Measurements from ENCODE around the gene FCHSD2. TPM values are rescaled to one million over a fixed set of nuclear protein-coding genes. Genes with fewer than 3 reads are reported as not detected.
"Not testable (repeated sequence)": the region's sequence is repeated elsewhere in the genome, so short reads cannot be mapped to it uniquely, and the experiment has no call there.

FCHSD2 gene
- total RNA-seq, 1 experiment from 2014 or later, result 9.8 TPM

- Histone ChIP-seq H3K27me3 (no peaks in the 10 kb centered on the region), H3K4me3 (no peak overlapping the region), H3K9me3 (replicated peaks) (no peaks in the 10 kb centered on the region), H3K27ac (no peak overlapping the region), H3K36me3 (no peaks in the 10 kb centered on the region), H3K4me1 (no peaks in the 10 kb centered on the region)
- no peak for DNase-seq
Measured at GRCh38 chr11:72860592-72860991, 281.5 kb downstream of the FCHSD2 start.

DNA sequence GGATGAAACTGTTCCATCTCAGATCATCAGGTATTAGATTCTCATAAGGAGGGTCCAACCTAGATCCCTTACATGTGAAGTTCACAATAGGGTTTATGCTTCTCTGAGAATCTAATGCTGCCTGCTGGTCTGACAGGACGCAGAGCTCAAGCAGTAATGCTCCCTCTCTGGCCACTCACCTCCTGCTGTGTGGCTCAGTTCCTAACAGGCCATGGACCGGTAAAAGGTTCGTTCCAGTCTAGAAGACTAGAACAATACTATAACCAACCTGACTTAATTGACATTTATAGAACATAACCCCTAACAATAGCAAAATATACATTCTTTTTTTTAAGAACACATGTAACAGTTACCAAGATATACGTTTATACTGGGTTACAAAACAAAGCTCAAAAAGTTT is 282.1 kb downstream of the FCHSD2 start:
- no peaks in the 10 kb centered on the region for H3K4me1 ChIP-seq
- H3K9me3 ChIP-seq (replicated peaks), result no peaks in the 10 kb centered on the region
- H3K36me3 ChIP-seq, result no peaks in the 10 kb centered on the region
- H3K27ac ChIP-seq, result no peak overlapping the region
- H3K4me3 ChIP-seq, result no peak overlapping the region
- no peak for DNase-seq
- H3K27me3 ChIP-seq, result no peaks in the 10 kb centered on the region

GRCh38 chr11:72859126-72859525 is 283.0 kb downstream of the FCHSD2 start:
- Histone ChIP-seq H3K4me1 (no peaks in the 10 kb centered on the region), H3K36me3 (no peaks in the 10 kb centered on the region), H3K4me3 (no peak overlapping the region), H3K27ac (no peak overlapping the region), H3K27me3 (no peaks in the 10 kb centered on the region), H3K9me3 (replicated peaks) (no peaks in the 10 kb centered on the region)
- no peak for DNase-seq

GRCh38 chr11:72858267-72858666 is 283.9 kb downstream of the FCHSD2 start:
- H3K27me3 ChIP-seq; H3K9me3 ChIP-seq (replicated peaks); H3K4me3 ChIP-seq; DNase-seq; H3K36me3 ChIP-seq; H3K4me1 ChIP-seq; H3K27ac ChIP-seq: not testable (repeated sequence)

- Histone ChIP-seq H3K4me3 (no peak overlapping the region), H3K27ac (no peak overlapping the region), H3K36me3 (no peaks in the 10 kb centered on the region), H3K9me3 (replicated peaks) (no peaks in the 10 kb centered on the region), H3K4me1 (no peaks in the 10 kb centered on the region), H3K27me3 (no peaks in the 10 kb centered on the region)
- no peak for DNase-seq
Measured at GRCh38 chr11:72856551-72857345, 285.4 kb downstream of the FCHSD2 start.

DNA sequence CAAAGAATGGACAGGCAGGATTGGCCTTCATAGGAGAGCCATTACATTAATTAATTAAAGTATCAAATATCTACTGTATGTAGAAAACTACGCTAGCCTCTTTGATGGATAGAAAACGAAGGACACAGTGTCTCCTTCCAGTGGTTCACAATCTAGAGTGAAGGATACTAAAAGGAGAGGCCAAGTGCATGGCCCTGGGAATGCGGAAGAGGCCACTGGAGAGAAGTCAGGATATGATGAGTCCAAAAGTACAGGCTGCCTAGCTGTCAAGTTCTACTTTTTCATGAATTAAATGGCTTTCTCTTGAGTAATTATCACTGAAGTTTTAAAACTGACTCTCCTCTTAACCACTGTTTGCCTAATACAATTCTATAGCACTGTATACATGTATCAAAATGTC is 286.1 kb downstream of the FCHSD2 start:
- no peaks in the 10 kb centered on the region for H3K27me3 ChIP-seq
- DNase-seq, result no peak
- H3K36me3 ChIP-seq, result no peaks in the 10 kb centered on the region
- no peak overlapping the region for H3K4me3 ChIP-seq
- no peaks in the 10 kb centered on the region for H3K4me1 ChIP-seq
- H3K9me3 ChIP-seq (replicated peaks), result no peaks in the 10 kb centered on the region
- H3K27ac ChIP-seq, result no peak overlapping the region

GRCh38 chr11:72851726-72852125 is 290.4 kb downstream of the FCHSD2 start:
- no peak overlapping the region for H3K27ac ChIP-seq
- H3K4me1 ChIP-seq, result no peaks in the 10 kb centered on the region
- H3K36me3 ChIP-seq, result no peaks in the 10 kb centered on the region
- H3K4me3 ChIP-seq, result no peak overlapping the region
- H3K27me3 ChIP-seq, result no peaks in the 10 kb centered on the region
- no peak for DNase-seq
- no peaks in the 10 kb centered on the region for H3K9me3 ChIP-seq (replicated peaks)

DNA sequence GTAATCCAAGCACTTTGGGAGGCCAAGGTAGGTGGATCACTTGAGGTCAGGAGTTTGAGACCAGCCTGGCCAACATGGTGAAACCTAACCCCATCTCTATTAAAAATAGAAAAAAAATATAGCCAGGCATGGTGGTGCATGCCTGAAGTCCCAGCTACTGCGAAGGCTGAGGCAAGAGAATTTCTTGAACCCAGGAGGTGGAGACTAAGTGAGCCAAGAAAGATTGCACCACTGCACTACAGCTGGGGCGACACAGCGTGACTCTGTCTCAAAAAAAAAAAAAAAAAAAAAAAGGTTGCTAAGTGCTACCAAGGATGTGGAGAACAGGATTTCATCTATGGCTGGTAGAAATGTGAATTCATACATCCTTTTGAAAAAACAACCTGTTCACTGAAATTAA is 291.3 kb downstream of the FCHSD2 start:
- Histone ChIP-seq H3K36me3 (no peaks in the 10 kb centered on the region), H3K27ac (no peak overlapping the region), H3K27me3 (no peaks in the 10 kb centered on the region), H3K9me3 (replicated peaks) (no peaks in the 10 kb centered on the region), H3K4me1 (no peaks in the 10 kb centered on the region), H3K4me3 (no peak overlapping the region)
- DNase-seq, result no peak

- Histone ChIP-seq H3K27me3 (no peaks in the 10 kb centered on the region), H3K4me3 (no peak overlapping the region), H3K36me3 (no peaks in the 10 kb centered on the region), H3K4me1 (no peaks in the 10 kb centered on the region), H3K27ac (no peak overlapping the region), H3K9me3 (replicated peaks) (no peaks in the 10 kb centered on the region)
- DNase-seq, result peak in 1 of 2 experiments; percentile 59
Measured at GRCh38 chr11:72848846-72849466, 293.2 kb downstream of the FCHSD2 start.

- no peaks in the 10 kb centered on the region for H3K4me1 ChIP-seq
- no peaks in the 10 kb centered on the region for H3K9me3 ChIP-seq (replicated peaks)
- H3K27me3 ChIP-seq, result no peaks in the 10 kb centered on the region
- H3K27ac ChIP-seq, result no peak overlapping the region
- H3K4me3 ChIP-seq, result no peak overlapping the region
- 0 out of 2 replicates have a peak, but pooled peaks cover 2% of the 10 kb centered on the region for H3K36me3 ChIP-seq
- DNase-seq, result no peak
Measured at GRCh38 chr11:72844356-72844755, 297.8 kb downstream of the FCHSD2 start.

DNA sequence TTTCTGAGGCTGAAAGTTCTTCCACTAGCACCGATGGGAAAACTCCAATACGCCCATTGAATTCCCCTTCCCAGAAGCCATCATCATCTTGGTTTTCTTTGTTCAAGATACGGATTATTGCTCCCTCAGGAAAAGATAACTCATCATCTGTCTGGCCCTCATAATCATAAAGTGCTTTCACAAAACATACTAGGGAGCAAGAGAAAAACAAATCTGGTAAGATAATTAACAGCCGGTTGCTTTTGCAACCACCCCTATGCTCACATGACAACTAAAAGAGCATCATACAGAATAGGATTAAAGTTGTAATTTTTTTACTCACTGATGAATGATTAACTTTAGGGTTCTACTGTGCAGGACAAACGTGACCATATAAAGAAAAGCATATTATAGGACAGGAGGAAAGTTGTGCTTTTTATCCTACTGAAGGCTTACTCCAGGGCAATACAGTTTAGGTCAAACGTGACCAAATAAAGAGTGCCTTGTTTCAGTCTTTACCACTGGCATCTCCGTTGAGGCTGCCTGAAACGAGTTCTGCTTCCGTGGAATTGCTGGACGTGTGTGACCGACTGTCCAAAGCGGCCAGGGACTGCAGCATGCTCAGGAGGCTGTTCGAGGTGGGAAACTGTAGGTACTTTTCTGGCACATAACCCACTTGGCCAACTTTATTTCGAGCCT is 299.3 kb downstream of the FCHSD2 start:
- no peak for DNase-seq
- H3K27ac ChIP-seq, result no peak overlapping the region
- no peaks in the 10 kb centered on the region for H3K9me3 ChIP-seq (replicated peaks)
- no peak overlapping the region for H3K4me3 ChIP-seq
- no peaks in the 10 kb centered on the region for H3K27me3 ChIP-seq
- H3K4me1 ChIP-seq, result no peaks in the 10 kb centered on the region
- 0 out of 2 replicates have a peak, but pooled peaks cover 2% of the 10 kb centered on the region for H3K36me3 ChIP-seq

DNA sequence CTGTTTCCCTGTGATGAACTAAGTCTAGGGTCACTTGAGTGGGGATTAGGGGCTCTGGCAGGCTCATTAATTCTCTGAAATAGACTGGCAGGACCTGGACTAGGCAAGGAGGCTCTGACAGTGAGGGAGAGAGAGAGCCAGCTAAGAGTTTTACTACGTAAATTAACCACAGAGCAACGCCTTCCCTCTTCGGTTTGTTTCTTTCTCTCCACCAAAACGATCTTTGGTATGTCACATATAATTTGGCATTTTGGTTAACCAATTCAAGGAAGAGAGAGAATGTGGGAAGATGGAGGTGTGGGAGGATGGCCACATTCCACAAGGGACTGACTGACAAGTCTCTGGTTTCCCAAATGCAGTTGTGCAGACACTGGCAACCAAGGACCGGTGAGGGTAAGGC is 300.0 kb downstream of the FCHSD2 start:
- no peak for DNase-seq
- H3K9me3 ChIP-seq (replicated peaks), result no peaks in the 10 kb centered on the region
- no peaks in the 10 kb centered on the region for H3K27me3 ChIP-seq
- no peak overlapping the region for H3K4me3 ChIP-seq
- H3K4me1 ChIP-seq, result no peaks in the 10 kb centered on the region
- 0 out of 2 replicates have a peak, but pooled peaks cover 2% of the 10 kb centered on the region for H3K36me3 ChIP-seq
- no peak overlapping the region for H3K27ac ChIP-seq

- peaks cover 3% of the 10 kb centered on the region for H3K4me1 ChIP-seq
- no peak overlapping the region for H3K27ac ChIP-seq
- no peaks in the 10 kb centered on the region for H3K9me3 ChIP-seq (replicated peaks)
- DNase-seq, result no peak
- no peaks in the 10 kb centered on the region for H3K27me3 ChIP-seq
- 0 out of 2 replicates have a peak, but pooled peaks cover 2% of the 10 kb centered on the region for H3K36me3 ChIP-seq
- H3K4me3 ChIP-seq, result no peak overlapping the region
Measured at GRCh38 chr11:72841397-72841796, 300.7 kb downstream of the FCHSD2 start.

DNA sequence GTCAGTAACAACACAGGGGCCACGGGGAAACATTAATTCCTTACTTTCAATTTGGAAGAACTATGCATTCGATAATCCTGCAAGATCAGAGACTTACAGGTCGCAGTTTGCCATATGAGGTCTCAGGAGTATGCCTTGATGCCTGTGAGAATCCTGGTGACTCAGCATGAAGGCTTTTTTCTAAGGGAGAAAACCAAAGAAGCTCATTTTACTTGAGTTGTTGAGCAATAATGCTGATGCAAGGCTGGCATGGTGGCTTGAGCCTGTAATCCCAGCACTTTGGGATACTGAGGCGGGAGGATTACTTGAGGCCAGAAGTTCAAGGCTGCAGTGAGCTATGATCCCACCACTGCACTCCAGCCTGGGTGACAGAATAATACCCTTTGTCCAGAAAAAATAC is 301.3 kb downstream of the FCHSD2 start:
- Histone ChIP-seq H3K9me3 (replicated peaks) (no peaks in the 10 kb centered on the region), H3K36me3 (0 out of 2 replicates have a peak, but pooled peaks cover 2% of the 10 kb centered on the region), H3K27ac (no peak overlapping the region), H3K4me3 (no peak overlapping the region), H3K27me3 (no peaks in the 10 kb centered on the region), H3K4me1 (peaks cover 10% of the 10 kb centered on the region)
- DNase-seq, result no peak

GRCh38 chr11:72838691-72839305 is 303.3 kb downstream of the FCHSD2 start:
- no peak overlapping the region for H3K27ac ChIP-seq
- no peak for DNase-seq
- H3K9me3 ChIP-seq (replicated peaks), result no peaks in the 10 kb centered on the region
- 0 out of 2 replicates have a peak, but pooled peaks cover 2% of the 10 kb centered on the region for H3K36me3 ChIP-seq
- no peaks in the 10 kb centered on the region for H3K27me3 ChIP-seq
- H3K4me3 ChIP-seq, result no peak overlapping the region
- peaks cover 11% of the 10 kb centered on the region for H3K4me1 ChIP-seq
